ENCODE measurements around the gene ANP32A.

DNA sequence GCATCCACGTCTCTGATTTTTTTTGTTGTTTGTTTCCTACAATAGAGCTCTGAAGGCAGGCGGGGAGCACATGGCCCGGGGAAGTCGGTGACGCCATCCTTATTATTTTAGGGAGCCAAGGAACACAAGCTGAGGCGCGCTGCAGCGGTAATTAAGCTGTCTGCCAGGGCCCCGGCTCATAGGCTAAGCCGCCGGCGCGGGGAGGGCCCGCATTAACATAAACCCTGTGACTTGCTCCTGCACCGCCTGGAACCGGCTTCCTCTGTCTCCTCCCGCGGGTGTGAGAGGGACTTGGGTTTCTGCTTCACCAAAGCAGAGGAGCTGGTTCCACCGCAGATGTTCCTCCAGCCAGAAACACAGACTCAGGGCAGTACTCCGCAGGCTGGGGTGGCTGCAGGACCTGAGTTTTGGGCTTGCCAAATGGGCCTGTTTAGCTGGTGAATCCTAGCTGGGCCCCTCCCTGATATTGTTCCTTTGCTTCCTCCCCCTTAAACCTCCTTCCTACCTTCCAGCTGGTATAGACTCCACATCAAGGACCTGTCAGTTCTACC lies 25.3 kb downstream of the ANP32A start:
- TF ChIP-seq, protein P1, sequence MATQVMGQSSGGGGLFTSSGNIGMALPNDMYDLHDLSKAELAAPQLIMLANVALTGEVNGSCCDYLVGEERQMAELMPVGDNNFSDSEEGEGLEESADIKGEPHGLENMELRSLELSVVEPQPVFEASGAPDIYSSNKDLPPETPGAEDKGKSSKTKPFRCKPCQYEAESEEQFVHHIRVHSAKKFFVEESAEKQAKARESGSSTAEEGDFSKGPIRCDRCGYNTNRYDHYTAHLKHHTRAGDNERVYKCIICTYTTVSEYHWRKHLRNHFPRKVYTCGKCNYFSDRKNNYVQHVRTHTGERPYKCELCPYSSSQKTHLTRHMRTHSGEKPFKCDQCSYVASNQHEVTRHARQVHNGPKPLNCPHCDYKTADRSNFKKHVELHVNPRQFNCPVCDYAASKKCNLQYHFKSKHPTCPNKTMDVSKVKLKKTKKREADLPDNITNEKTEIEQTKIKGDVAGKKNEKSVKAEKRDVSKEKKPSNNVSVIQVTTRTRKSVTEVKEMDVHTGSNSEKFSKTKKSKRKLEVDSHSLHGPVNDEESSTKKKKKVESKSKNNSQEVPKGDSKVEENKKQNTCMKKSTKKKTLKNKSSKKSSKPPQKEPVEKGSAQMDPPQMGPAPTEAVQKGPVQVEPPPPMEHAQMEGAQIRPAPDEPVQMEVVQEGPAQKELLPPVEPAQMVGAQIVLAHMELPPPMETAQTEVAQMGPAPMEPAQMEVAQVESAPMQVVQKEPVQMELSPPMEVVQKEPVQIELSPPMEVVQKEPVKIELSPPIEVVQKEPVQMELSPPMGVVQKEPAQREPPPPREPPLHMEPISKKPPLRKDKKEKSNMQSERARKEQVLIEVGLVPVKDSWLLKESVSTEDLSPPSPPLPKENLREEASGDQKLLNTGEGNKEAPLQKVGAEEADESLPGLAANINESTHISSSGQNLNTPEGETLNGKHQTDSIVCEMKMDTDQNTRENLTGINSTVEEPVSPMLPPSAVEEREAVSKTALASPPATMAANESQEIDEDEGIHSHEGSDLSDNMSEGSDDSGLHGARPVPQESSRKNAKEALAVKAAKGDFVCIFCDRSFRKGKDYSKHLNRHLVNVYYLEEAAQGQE (IDR thresholded peaks at IDR 0.05; ENCODE audit: insufficient read depth in 1 of 2, low read depth in 2 of 2, low read length in 2 of 2) = no peak
- TF ChIP-seq POLR2AphosphoS5 (IDR thresholded peaks at IDR 0.05; ENCODE audit: low read depth, low read length) = peak; percentile 23; the same call in 1 of the 2 replicates
- TF ChIP-seq TAF1 (IDR thresholded peaks at IDR 0.05; ENCODE audit: borderline replicate concordance, insufficient read depth, low read length) = peak; percentile 41; the same call in 1 of the 2 replicates
